AG04449 (cell line): ENCODE data around the gene CD86.

ENCODE experiments used
- CTCF ChIA-PET: fragments of 350-600 bp; formaldehyde crosslinking; extraction: SDS; loops from one replicate; lab custom pipeline; 2021; ENCODE audit warnings: antibody characterized with exemption; lab: Yijun Ruan, JAX
- POLR2A ChIA-PET: fragments of 400-600, 350-600 bp; formaldehyde crosslinking; extraction: SDS; loops from one replicate; lab custom pipeline; 2020; ENCODE audit warnings: antibody characterized with exemption, inconsistent platforms; lab: Yijun Ruan, JAX
- DNase-seq: peaks from one replicate; pipeline ENCODE4 v3.0.0-alpha.2; 2010; ENCODE audit warnings: low read depth, low spot score
- H3K4me3 ChIP-seq: 2 replicates; pipeline ENCODE4 v1.5.1; 2011; ENCODE audit warnings: low read depth, mild to moderate bottlenecking, control low read depth, low read length
- CTCF ChIP-seq: IDR thresholded peaks from one replicate; pipeline ENCODE4 v1.5.1; 2011; ENCODE audit warnings: mild to moderate bottlenecking, moderate library complexity, low read length, control low read depth, inconsistent platforms; ENCODE audit not compliant: insufficient read depth; ENCODE audit errors: missing control alignments

The CD86 gene

DNA sequence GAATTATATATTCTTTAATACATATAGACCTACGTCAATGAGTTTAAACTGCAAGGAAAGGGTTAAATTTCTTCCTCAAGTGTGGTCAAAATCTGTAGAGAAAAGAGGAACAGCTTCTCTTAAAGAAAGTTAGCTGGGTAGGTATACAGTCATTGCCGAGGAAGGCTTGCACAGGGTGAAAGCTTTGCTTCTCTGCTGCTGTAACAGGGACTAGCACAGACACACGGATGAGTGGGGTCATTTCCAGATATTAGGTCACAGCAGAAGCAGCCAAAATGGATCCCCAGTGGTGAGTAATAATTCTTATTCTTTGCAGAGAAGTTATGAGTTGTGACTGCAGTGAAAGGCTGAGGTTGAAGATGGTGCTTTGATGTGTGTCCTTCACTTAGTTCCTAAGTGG is at the start of gene CD86:
Gene CD86 (plus strand): TSS at position 148 of the 400 bp plus-strand sequence. CDS start 128 bp downstream, at position 276.
- ChIA-PET POLR2A (no interaction called here), CTCF (no interaction called here)
- no peak for TF ChIP-seq CTCF
- DNase-seq: no peak
- H3K4me3 ChIP-seq: no peak within 1 kb of the TSS

- H3K4me3 ChIP-seq: no peak overlapping the region
- ChIA-PET CTCF (no interaction called here), POLR2A (no interaction called here)
- TF ChIP-seq CTCF: no peak
- DNase-seq: no peak
Measured at GRCh38 chr3:122006267-122006666, 48.9 kb upstream of the CD86 start.

DNA sequence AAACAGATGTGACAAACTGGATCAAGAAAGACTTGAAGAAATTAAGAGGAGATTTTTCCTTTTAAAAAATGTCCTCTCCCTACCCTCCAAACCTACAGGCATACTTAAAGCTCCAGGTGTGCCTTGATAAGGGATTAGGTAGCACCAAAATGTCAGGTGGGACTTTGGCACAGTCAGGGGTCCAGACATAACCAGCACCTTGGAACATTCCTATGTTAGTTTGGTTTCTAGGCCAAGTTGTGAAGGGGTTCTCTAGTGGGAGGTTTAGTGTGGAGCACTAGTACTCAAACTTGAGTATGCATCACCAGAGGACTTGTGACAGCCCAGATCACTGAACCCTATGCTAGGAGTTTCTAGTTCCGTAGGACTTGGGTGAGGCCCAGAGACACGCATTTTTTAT is 47.0 kb upstream of the CD86 start:
- POLR2A ChIA-PET: no interaction called here
- H3K4me3 ChIP-seq: no peak overlapping the region
- TF ChIP-seq CTCF: no peak
- CTCF ChIA-PET: no interaction called here
- DNase-seq: no peak

DNA sequence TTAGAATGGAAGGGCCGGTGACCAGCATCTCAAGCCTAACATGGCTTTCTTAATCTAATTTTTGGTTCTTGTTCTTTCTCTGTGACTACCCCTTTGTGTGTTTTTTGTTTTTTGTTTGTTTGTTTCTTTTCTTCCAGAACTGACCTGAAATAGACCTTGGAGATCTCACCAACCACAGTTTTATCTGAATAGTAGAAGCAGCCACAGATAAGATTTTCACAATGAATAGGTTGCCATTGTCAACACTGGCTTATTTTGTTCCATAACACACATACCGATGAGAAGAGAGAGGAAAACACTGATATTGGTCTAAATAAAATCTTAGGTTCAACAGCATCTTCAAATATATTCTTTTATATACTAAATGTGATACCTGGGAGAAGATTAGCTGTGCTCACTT is 44.7 kb upstream of the CD86 start:
- ChIA-PET POLR2A (no interaction called here), CTCF (interaction anchor here (1.3 kb wide), 1 partner anchor 15 kb away, joined by 3 read pairs; no protein-coding TSS in a partner anchor)
- no peak for TF ChIP-seq CTCF
- no peak for DNase-seq
- no peak overlapping the region for H3K4me3 ChIP-seq

GRCh38 chr3:122011396-122011795 is 43.8 kb upstream of the CD86 start:
- POLR2A ChIA-PET: no interaction called here
- CTCF ChIA-PET: interaction anchor here (1.3 kb wide), 1 partner anchor 16 kb away, joined by 3 read pairs; no protein-coding TSS in a partner anchor
- TF ChIP-seq CTCF: no peak
- no peak overlapping the region for H3K4me3 ChIP-seq
- no peak for DNase-seq

GRCh38 chr3:122012821-122013220 is 42.3 kb upstream of the CD86 start:
- POLR2A ChIA-PET: no interaction called here
- DNase-seq: no peak
- CTCF ChIA-PET: no interaction called here
- H3K4me3 ChIP-seq: no peak overlapping the region
- TF ChIP-seq CTCF: no peak
